SK-MEL-5 (cell line): ENCODE measurements around the gene ZNF513. TPM values are rescaled to one million over a fixed set of nuclear protein-coding genes. Genes with fewer than 3 reads are reported as not detected.

ENCODE experiments used
- total RNA-seq: library from RNA; depleted of rRNA; stranded (reverse); fragments of >200 nt; shearing (Covaris generic); gene quantifications from 2 replicates; pipeline ENCODE4 v1.2.3, GENCODE V29; 2014; rRNA removed

ZNF513 gene
- total RNA-seq, 1 experiment from 2014 or later: 10.1 TPM

Other genes starting within 250 kb of the ZNF513 start
- gene PREB, start 246.1 kb downstream of the ZNF513 start, total RNA-seq: 95.3 and 98.1 TPM in 2 replicates
- gene PRR30, start 241.3 kb downstream of the ZNF513 start, total RNA-seq: not detected in 2 replicates
- not detected in 2 replicates for gene TCF23, start 231.7 kb downstream of the ZNF513 start, total RNA-seq
- gene ATRAID, start 168.7 kb downstream of the ZNF513 start, total RNA-seq: 372 and 405 TPM in 2 replicates
- gene SLC5A6, start 168.5 kb downstream of the ZNF513 start, total RNA-seq: 87.1 and 89.2 TPM in 2 replicates
- 37.0 and 38.3 TPM in 2 replicates for gene CAD, start 163.4 kb downstream of the ZNF513 start, total RNA-seq
- 0.24 and 1.2 TPM in 2 replicates for gene SLC30A3, start 117.7 kb downstream of the ZNF513 start, total RNA-seq
- gene DNAJC5G, start 105.3 kb downstream of the ZNF513 start, total RNA-seq: not detected in 2 replicates
- gene TRIM54, start 98.3 kb downstream of the ZNF513 start, total RNA-seq: not detected in 2 replicates
- gene UCN, start 72.3 kb downstream of the ZNF513 start, total RNA-seq: 2.3 and 6.0 TPM in 2 replicates
- gene MPV17, start 57.6 kb downstream of the ZNF513 start, total RNA-seq: 268 and 286 TPM in 2 replicates
- gene GTF3C2, start 24.0 kb downstream of the ZNF513 start, total RNA-seq: 99.9 and 100.0 TPM in 2 replicates
- gene EIF2B4, start 10.4 kb downstream of the ZNF513 start, total RNA-seq: 32.8 and 36.9 TPM in 2 replicates
- gene SNX17, start 10.1 kb downstream of the ZNF513 start, total RNA-seq: 229 and 234 TPM in 2 replicates
- 111 and 116 TPM in 2 replicates for gene PPM1G, start 28.9 kb upstream of the ZNF513 start, total RNA-seq
- gene NRBP1, start 47.9 kb upstream of the ZNF513 start, total RNA-seq: 66.0 and 66.8 TPM in 2 replicates
- gene KRTCAP3, start 61.6 kb upstream of the ZNF513 start, total RNA-seq: not detected in 2 replicates
- 17.1 and 23.4 TPM in 2 replicates for gene IFT172, start 109.0 kb upstream of the ZNF513 start, total RNA-seq
- gene FNDC4, start 114.5 kb upstream of the ZNF513 start, total RNA-seq: 1.2 and 1.5 TPM in 2 replicates
- not detected in 2 replicates for gene GCKR, start 116.1 kb upstream of the ZNF513 start, total RNA-seq
- gene ZNF512, start 202.3 kb upstream of the ZNF513 start, total RNA-seq: 6.2 and 7.3 TPM in 2 replicates
- gene CCDC121, start 248.3 kb upstream of the ZNF513 start, total RNA-seq: 10.9 and 14.1 TPM in 2 replicates
- gene GPN1, start 248.3 kb upstream of the ZNF513 start, total RNA-seq: 39.8 and 40.5 TPM in 2 replicates